GM23338 (cell line): Measurements from ENCODE around the gene PGBD5. TPM values are rescaled to one million over a fixed set of nuclear protein-coding genes. Genes with fewer than 3 reads are reported as not detected.
A peak's percentile ranks its signal among the peaks of the same experiment; 100 is the strongest.

Experiments used
- ATAC-seq: fragments of 200-7000 bp; cut with Tn5 transposase; 3 replicates; pipeline ENCODE4 v1.9.1; 2020
- DNase-seq: peaks from one replicate; pipeline ENCODE4 v3.0.0-alpha.2; 2015; ENCODE audit warnings: low spot score
- H2AFZ ChIP-seq: fragments of 200-600 bp; sonication (generic); 2 replicates; pipeline ENCODE4 v1.8.0; 2016; ENCODE audit warnings: antibody characterized with exemption, mild to moderate bottlenecking, moderate library complexity
- H3F3A ChIP-seq: fragments of 200-600 bp; sonication (generic); replicated peaks from 2 replicates; pipeline ENCODE4 v1.8.0; 2017; ENCODE audit warnings: antibody characterized with exemption, mixed run types, low read depth
- H3K27ac ChIP-seq: fragments of 200-600 bp; sonication (generic); 2 replicates; pipeline ENCODE4 v1.6.1; 2016; ENCODE audit warnings: low read depth
- H3K27me3 ChIP-seq: fragments of 200-600 bp; sonication (generic); 2 replicates; pipeline ENCODE4 v1.8.0; 2016; ENCODE audit warnings: mild to moderate bottlenecking, mixed run types, moderate library complexity; ENCODE audit not compliant: insufficient read depth
- H3K36me3 ChIP-seq: fragments of 200-600 bp; sonication (generic); 2 replicates; pipeline ENCODE4 v1.8.0; 2016; ENCODE audit warnings: mild to moderate bottlenecking; ENCODE audit not compliant: insufficient read depth
- H3K4me1 ChIP-seq: fragments of 200-600 bp; sonication (generic); 2 replicates; pipeline ENCODE4 v1.8.0; 2016; ENCODE audit warnings: mild to moderate bottlenecking, moderate library complexity; ENCODE audit not compliant: insufficient read depth
- H3K4me2 ChIP-seq: fragments of 200-600 bp; sonication (generic); 2 replicates; pipeline ENCODE4 v1.7.1; 2017; ENCODE audit warnings: mixed run types
- H3K4me3 ChIP-seq: fragments of 200-600 bp; sonication (generic); 2 replicates; pipeline ENCODE4 v1.6.1; 2016; ENCODE audit warnings: mixed run types
- H3K79me2 ChIP-seq: fragments of 200-600 bp; sonication (generic); replicated peaks from 2 replicates; pipeline ENCODE4 v1.8.0; 2017; ENCODE audit warnings: mild to moderate bottlenecking; ENCODE audit not compliant: insufficient read depth
- H3K9me2 ChIP-seq: fragments of 200-600 bp; sonication (generic); 2 replicates; pipeline ENCODE4 v1.8.0; 2017; ENCODE audit not compliant: insufficient read depth
- H4K20me1 ChIP-seq: fragments of 200-600 bp; sonication (generic); replicated peaks from 2 replicates; pipeline ENCODE4 v1.8.0; 2017; ENCODE audit warnings: mild to moderate bottlenecking; ENCODE audit not compliant: insufficient read depth
- H3K27ac Mint-ChIP-seq: 2 replicates; pipeline ENCODE4 v1.8.0; 2020; ENCODE audit warnings: inconsistent platforms, mild to moderate bottlenecking, moderate library complexity, mixed read lengths
- H3K27me3 Mint-ChIP-seq: 3 replicates; pipeline ENCODE4 v1.8.0; 2022; ENCODE audit warnings: low read depth, mild to moderate bottlenecking, moderate library complexity, mixed read lengths, inconsistent platforms; ENCODE audit not compliant: insufficient read depth, poor library complexity
- H3K36me3 Mint-ChIP-seq: 3 replicates; pipeline ENCODE4 v1.8.0; 2021; ENCODE audit warnings: low read depth, mild to moderate bottlenecking, inconsistent platforms, moderate library complexity, mixed read lengths
- H3K4me1 Mint-ChIP-seq: 3 replicates; pipeline ENCODE4 v1.8.0; 2020; ENCODE audit warnings: mild to moderate bottlenecking, inconsistent platforms, mixed read lengths
- H3K4me3 Mint-ChIP-seq: 3 replicates; pipeline ENCODE4 v1.8.0; 2021; ENCODE audit warnings: moderate library complexity, mild to moderate bottlenecking, inconsistent platforms, mixed read lengths
- H3K9me3 Mint-ChIP-seq: 3 replicates; pipeline ENCODE4 v1.8.0; 2020; ENCODE audit warnings: moderate library complexity, mild to moderate bottlenecking, inconsistent platforms, mixed read lengths
- CREB1 ChIP-seq: fragments of 250-450 bp; sonication (Bioruptor Pico); IDR thresholded peaks from 2 replicates; pipeline ENCODE4 v1.5.0; 2020; ENCODE audit warnings: low read depth, mild to moderate bottlenecking, moderate library complexity
- EZH2 ChIP-seq: fragments of 200-600 bp; sonication (generic); IDR thresholded peaks from one replicate; pipeline ENCODE4 v1.8.0; 2017; ENCODE audit warnings: antibody characterized with exemption, mild to moderate bottlenecking, low read depth; ENCODE audit not compliant: unreplicated experiment
- EZH2phosphoT487 ChIP-seq: fragments of 200-600 bp; sonication (generic); IDR thresholded peaks from one replicate; pipeline ENCODE4 v1.8.1; 2018; ENCODE audit warnings: antibody characterized with exemption; ENCODE audit not compliant: unreplicated experiment
- NANOG ChIP-seq: IDR thresholded peaks from 2 replicates; pipeline ENCODE4 v1.6.1; 2016; ENCODE audit warnings: antibody characterized with exemption, borderline replicate concordance
- POLR2AphosphoS5 ChIP-seq: IDR thresholded peaks from 2 replicates; pipeline ENCODE4 v1.6.1; 2016; ENCODE audit warnings: antibody characterized with exemption, low read depth
- REST ChIP-seq: IDR thresholded peaks from one replicate; pipeline ENCODE4 v1.6.1; 2018; ENCODE audit warnings: antibody characterized with exemption; ENCODE audit not compliant: unreplicated experiment
- STAT1 ChIP-seq: IDR thresholded peaks from one replicate; pipeline ENCODE4 v1.6.1; 2016; ENCODE audit warnings: antibody characterized with exemption; ENCODE audit not compliant: unreplicated experiment
- ZNF114 ChIP-seq: fragments of 250-450 bp; sonication (Bioruptor Pico); IDR thresholded peaks from 2 replicates; pipeline ENCODE4 v1.5.0; 2020; ENCODE audit warnings: mild to moderate bottlenecking, moderate library complexity
- ZNF331 ChIP-seq: fragments of 250-450 bp; sonication (Bioruptor Pico); IDR thresholded peaks from 2 replicates; pipeline ENCODE4 v1.5.0; 2020; ENCODE audit warnings: low read depth, mild to moderate bottlenecking, moderate library complexity
- polyA plus RNA-seq: library from polyadenylated mRNA; unstranded; fragments of >200 nt; fragmentation: Nextera tagmentation; extraction: Ambion mirVana; gene quantifications from 2 replicates; pipeline ENCODE4 v1.2.1, GENCODE V29; 2016
- total RNA-seq: library from RNA; depleted of rRNA; stranded (reverse); fragments of >200 nt; shearing (Covaris generic); gene quantifications from 2 replicates; pipeline ENCODE4 v1.2.3, GENCODE V29; 2014
- TF ChIP-seq, protein P1 (sequence below): fragments of 250-450 bp; sonication (Bioruptor Pico); IDR thresholded peaks from 2 replicates; pipeline ENCODE4 v1.5.0; 2020; ENCODE audit warnings: mild to moderate bottlenecking, moderate library complexity

Gene PGBD5
- total and polyA plus RNA-seq, 2 experiments from 2014 or later, result 3.4 to 16.6 TPM

GRCh38 chr1:230278871-230279582 lies 147.1 kb downstream of the PGBD5 start (continued):
- TF ChIP-seq REST (no peak), ZNF331 (CRISPR knock-in tag) (no peak), ZNF114 (CRISPR knock-in tag) (no peak), EZH2 (no peak), STAT1 (no peak), EZH2phosphoT487 (no peak), POLR2AphosphoS5 (no peak), NANOG (no peak)

DNA sequence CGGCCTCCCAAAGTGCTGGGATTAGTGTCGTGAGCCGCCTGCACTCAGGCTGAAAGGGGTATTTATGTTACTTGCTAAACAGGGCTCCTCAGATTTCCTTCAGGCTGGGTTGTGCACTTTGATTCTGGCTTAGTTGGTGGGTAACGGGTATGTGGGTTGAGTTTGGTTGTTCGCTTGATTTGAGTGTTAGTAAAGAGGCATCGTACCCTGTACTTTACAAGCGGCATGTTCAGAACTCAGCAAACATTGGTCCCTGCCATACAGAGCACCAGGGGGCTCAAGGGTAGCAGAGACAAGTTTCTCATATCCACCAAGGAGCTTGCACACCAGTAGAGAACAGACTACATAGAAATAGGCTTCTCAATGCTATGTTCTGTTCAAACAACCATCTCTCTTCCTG lies 147.8 kb downstream of the PGBD5 start:
- Mint-ChIP-seq H3K9me3 (no peaks in the 10 kb centered on the region), H3K4me1 (peaks cover 37% of the 10 kb centered on the region), H3K36me3 (peaks cover 15% of the 10 kb centered on the region; the same call in 2 of the 3 replicates), H3K27me3 (peaks cover 9% of the 10 kb centered on the region), H3K4me3 (no peak overlapping the region; the same call in 2 of the 3 replicates), H3K27ac (peak overlapping the region; percentile 45; the same call in 1 of the 2 replicates)
- DNase-seq, result no peak
- no peak for ATAC-seq
- H3K27ac ChIP-seq, result no peak overlapping the region; the same call in 1 of the 2 replicates
- peaks cover 14% of the 10 kb centered on the region for H3K36me3 ChIP-seq
- H3K4me1 ChIP-seq, result peaks cover 15% of the 10 kb centered on the region
- no peak overlapping the region for H3K4me3 ChIP-seq
- peak overlapping the region; percentile 61; the same call in 1 of the 2 replicates for H3K4me2 ChIP-seq
- peaks cover 18% of the 10 kb centered on the region for H3F3A ChIP-seq
- H4K20me1 ChIP-seq, result no peaks in the 10 kb centered on the region; the same call in none of the 2 replicates
- TF ChIP-seq CREB1 (CRISPR knock-in tag) (no peak), STAT1 (no peak)
- TF ChIP-seq, protein P1, sequence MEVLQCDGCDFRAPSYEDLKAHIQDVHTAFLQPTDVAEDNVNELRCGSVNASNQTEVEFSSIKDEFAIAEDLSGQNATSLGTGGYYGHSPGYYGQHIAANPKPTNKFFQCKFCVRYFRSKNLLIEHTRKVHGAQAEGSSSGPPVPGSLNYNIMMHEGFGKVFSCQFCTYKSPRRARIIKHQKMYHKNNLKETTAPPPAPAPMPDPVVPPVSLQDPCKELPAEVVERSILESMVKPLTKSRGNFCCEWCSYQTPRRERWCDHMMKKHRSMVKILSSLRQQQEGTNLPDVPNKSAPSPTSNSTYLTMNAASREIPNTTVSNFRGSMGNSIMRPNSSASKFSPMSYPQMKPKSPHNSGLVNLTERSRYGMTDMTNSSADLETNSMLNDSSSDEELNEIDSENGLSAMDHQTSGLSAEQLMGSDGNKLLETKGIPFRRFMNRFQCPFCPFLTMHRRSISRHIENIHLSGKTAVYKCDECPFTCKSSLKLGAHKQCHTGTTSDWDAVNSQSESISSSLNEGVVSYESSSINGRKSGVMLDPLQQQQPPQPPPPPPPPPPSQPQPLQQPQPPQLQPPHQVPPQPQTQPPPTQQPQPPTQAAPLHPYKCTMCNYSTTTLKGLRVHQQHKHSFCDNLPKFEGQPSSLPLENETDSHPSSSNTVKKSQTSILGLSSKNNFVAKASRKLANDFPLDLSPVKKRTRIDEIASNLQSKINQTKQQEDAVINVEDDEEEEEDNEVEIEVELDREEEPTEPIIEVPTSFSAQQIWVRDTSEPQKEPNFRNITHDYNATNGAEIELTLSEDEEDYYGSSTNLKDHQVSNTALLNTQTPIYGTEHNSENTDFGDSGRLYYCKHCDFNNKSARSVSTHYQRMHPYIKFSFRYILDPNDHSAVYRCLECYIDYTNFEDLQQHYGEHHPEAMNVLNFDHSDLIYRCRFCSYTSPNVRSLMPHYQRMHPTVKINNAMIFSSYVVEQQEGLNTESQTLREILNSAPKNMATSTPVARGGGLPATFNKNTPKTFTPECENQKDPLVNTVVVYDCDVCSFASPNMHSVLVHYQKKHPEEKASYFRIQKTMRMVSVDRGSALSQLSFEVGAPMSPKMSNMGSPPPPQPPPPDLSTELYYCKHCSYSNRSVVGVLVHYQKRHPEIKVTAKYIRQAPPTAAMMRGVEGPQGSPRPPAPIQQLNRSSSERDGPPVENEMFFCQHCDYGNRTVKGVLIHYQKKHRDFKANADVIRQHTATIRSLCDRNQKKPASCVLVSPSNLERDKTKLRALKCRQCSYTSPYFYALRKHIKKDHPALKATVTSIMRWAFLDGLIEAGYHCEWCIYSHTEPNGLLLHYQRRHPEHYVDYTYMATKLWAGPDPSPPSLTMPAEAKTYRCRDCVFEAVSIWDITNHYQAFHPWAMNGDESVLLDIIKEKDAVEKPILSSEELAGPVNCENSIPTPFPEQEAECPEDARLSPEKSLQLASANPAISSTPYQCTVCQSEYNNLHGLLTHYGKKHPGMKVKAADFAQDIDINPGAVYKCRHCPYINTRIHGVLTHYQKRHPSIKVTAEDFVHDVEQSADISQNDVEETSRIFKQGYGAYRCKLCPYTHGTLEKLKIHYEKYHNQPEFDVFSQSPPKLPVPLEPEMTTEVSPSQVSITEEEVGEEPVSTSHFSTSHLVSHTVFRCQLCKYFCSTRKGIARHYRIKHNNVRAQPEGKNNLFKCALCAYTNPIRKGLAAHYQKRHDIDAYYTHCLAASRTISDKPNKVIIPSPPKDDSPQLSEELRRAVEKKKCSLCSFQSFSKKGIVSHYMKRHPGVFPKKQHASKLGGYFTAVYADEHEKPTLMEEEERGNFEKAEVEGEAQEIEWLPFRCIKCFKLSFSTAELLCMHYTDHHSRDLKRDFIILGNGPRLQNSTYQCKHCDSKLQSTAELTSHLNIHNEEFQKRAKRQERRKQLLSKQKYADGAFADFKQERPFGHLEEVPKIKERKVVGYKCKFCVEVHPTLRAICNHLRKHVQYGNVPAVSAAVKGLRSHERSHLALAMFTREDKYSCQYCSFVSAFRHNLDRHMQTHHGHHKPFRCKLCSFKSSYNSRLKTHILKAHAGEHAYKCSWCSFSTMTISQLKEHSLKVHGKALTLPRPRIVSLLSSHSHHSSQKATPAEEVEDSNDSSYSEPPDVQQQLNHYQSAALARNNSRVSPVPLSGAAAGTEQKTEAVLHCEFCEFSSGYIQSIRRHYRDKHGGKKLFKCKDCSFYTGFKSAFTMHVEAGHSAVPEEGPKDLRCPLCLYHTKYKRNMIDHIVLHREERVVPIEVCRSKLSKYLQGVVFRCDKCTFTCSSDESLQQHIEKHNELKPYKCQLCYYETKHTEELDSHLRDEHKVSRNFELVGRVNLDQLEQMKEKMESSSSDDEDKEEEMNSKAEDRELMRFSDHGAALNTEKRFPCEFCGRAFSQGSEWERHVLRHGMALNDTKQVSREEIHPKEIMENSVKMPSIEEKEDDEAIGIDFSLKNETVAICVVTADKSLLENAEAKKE, result no peak
- no peaks in the 10 kb centered on the region for H3K79me2 ChIP-seq
- H3K27me3 ChIP-seq, result no peaks in the 10 kb centered on the region
- no peak overlapping the region for H2AFZ ChIP-seq
- no peaks in the 10 kb centered on the region for H3K9me2 ChIP-seq
